Adrenal gland (tissue), 12 donors: Measurements from ENCODE around the gene APOA1. TPM values are rescaled to one million over a fixed set of nuclear protein-coding genes. Genes with fewer than 3 reads are reported as not detected.

Source experiments
- DNase-seq, 7 donors: peaks; one replicate each; pipeline ENCODE4 v3.0.0-alpha.2; 2019 to 2020
- H3K27ac ChIP-seq, 5 donors: fragments of 200-600 bp; sonication (generic) in 4 of 5; 1 replicate in 3 of 5; 2 replicates in 2 of 5; pipeline versions ENCODE4 v1.5.1 to v1.8.0; 2016 to 2020; ENCODE audit warnings: mild to moderate bottlenecking in 1 of 5
- H3K27me3 ChIP-seq: fragments of 200-600 bp; 2 replicates; pipeline ENCODE4 v1.8.0; 2021
- H3K36me3 ChIP-seq, 2 donors: fragments of 200-600 bp; replicated peaks in 1 of 2; 1 replicate in 1 of 2; 2 replicates in 1 of 2; pipeline versions ENCODE4 v1.5.1 to v1.8.0; 2018 to 2022
- H3K4me1 ChIP-seq, 2 donors: fragments of 200-600 bp; replicated peaks in 1 of 2; 1 replicate in 1 of 2; 2 replicates in 1 of 2; pipeline versions ENCODE4 v1.5.1 to v1.8.0; 2018 to 2021
- H3K4me3 ChIP-seq, 4 donors: fragments of 200-600 bp; sonication (generic) in 3 of 4; one replicate each; pipeline ENCODE4 v1.5.1; 2016 to 2018
- H3K9me3 ChIP-seq, 3 donors: fragments of 200-600 bp; sonication (generic) in 1 of 3; replicated peaks in 1 of 3; 1 replicate in 2 of 3; 2 replicates in 1 of 3; pipeline versions ENCODE4 v1.5.1 to v1.8.0; 2016 to 2021
- POLR2A ChIP-seq, 2 donors: fragments of 450-650 bp; IDR thresholded peaks; one replicate each; pipeline ENCODE4 v1.6.1; 2017; ENCODE audit warnings: antibody characterized with exemption in 2 of 2, mild to moderate bottlenecking in 2 of 2, moderate library complexity in 1 of 2
- WGBS, 4 donors: extraction: QIAGEN DNeasy Blood & Tissue Kit in 2 of 4; methylation state at CpG; one replicate each; pipeline versions ENCODE4 v1.1.5 to v1.1.7; 2013 to 2017; 5-methylcytosine and 5-hydroxymethylcytosine counted together
- intact Hi-C, 2 donors: fragments of 100-400 bp; cut with DNase I; formaldehyde crosslinking; loops; one replicate each; pipeline versions ENCODE4 v1.14.1 to v1.15.0; 2022 to 2023
- polyA plus RNA-seq, 3 donors: library from polyadenylated mRNA; stranded (reverse); fragments of 200-250 nt in 2 of 3; fragments of 350-450 nt in 1 of 3; fragmentation: Illumina TruSeq in 1 of 3; extraction: RNeasy Lipid Tissue Mini Kit (QIAGEN cat#74804) in 1 of 3; gene quantifications; one replicate each; pipeline ENCODE4 v1.2.3, GENCODE V29; 2013 to 2014
- total RNA-seq, 9 donors: library from RNA; depleted of rRNA in 4 of 9; stranded (reverse); fragments of >200 nt in 4 of 9; fragments of 120-200 nt in 1 of 9; fragmentation: NEBNext Ultra II Directional in 1 of 9; extraction: Animal tissue kit (Norgen Biotek cat#: 25700) in 1 of 9; gene quantifications; one replicate each; pipeline versions ENCODE4 v1.1.0 to v1.2.4, GENCODE V29; 2013 to 2023
- TF ChIP-seq, protein P1 (sequence below), 6 experiments: fragments of 450-650 bp in 4 of 6; fragments of 200-600 bp in 2 of 6; sonication (generic) in 1 of 6; IDR thresholded peaks; 1 replicate in 5 of 6; 2 replicates in 1 of 6; pipeline versions ENCODE4 v1.5.1 to v1.8.0; 2016 to 2021; ENCODE audit warnings: antibody characterized with exemption in 6 of 6, mild to moderate bottlenecking in 2 of 6, moderate library complexity in 1 of 6
- donor health status: healthy with polysubstance abuse.
- donor health status: Bipolar disorder and iron deficiency.
- donor health status: DM: yes; HTN: yes; CAD: no.
- donor health status: DM: no; HTN: no; CAD: no.
- donor health status: DM: no; HTN: no; CAD: no.
- donor health status: DM: yes; HTN: yes; CAD: no.

The APOA1 gene
- total and polyA plus RNA-seq, 12 donors = 0.28 to 691 (median 2.6) TPM; not detected in 4

- H3K4me1 ChIP-seq = no peaks in the 10 kb centered on the region
- H3K36me3 ChIP-seq = peaks cover 0 to 31% of the 10 kb centered on the region in 2 donors
- no peaks in the 10 kb centered on the region for H3K9me3 ChIP-seq
- H3K27ac ChIP-seq = no peak overlapping the region
- TF ChIP-seq POLR2A (IDR thresholded peaks at IDR 0.05) = no peak
- TF ChIP-seq, protein P1, sequence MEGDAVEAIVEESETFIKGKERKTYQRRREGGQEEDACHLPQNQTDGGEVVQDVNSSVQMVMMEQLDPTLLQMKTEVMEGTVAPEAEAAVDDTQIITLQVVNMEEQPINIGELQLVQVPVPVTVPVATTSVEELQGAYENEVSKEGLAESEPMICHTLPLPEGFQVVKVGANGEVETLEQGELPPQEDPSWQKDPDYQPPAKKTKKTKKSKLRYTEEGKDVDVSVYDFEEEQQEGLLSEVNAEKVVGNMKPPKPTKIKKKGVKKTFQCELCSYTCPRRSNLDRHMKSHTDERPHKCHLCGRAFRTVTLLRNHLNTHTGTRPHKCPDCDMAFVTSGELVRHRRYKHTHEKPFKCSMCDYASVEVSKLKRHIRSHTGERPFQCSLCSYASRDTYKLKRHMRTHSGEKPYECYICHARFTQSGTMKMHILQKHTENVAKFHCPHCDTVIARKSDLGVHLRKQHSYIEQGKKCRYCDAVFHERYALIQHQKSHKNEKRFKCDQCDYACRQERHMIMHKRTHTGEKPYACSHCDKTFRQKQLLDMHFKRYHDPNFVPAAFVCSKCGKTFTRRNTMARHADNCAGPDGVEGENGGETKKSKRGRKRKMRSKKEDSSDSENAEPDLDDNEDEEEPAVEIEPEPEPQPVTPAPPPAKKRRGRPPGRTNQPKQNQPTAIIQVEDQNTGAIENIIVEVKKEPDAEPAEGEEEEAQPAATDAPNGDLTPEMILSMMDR (IDR thresholded peaks at IDR 0.05) = no peak
- H3K27me3 ChIP-seq = no peaks in the 10 kb centered on the region
- no peak for DNase-seq
- 95 to 100% (median 97%) methylated on average over 4 of the region's 4 CpGs for WGBS, 4 donors
- intact Hi-C loops = no loop called here
- H3K4me3 ChIP-seq = no peak overlapping the region
These were observed 4.7 kb upstream of the APOA1 start for GRCh38 chr11:116842117-116842516.

- H3K36me3 ChIP-seq = peaks cover 0 to 18% of the 10 kb centered on the region in 2 donors
- H3K4me1 ChIP-seq = peaks cover under 1 to 7% of the 10 kb centered on the region in 2 donors
- no peaks in the 10 kb centered on the region for H3K27me3 ChIP-seq
- H3K27ac ChIP-seq = no peak overlapping the region
- DNase-seq = no peak
- WGBS, 4 donors = 70 to 92% (median 79%) methylated on average over 6 to 9 of the region's 9 CpGs
- no peak overlapping the region for H3K4me3 ChIP-seq
- H3K9me3 ChIP-seq = no peaks in the 10 kb centered on the region
- intact Hi-C loops = no loop called here
- no peak for TF ChIP-seq POLR2A (IDR thresholded peaks at IDR 0.05)
- TF ChIP-seq, protein P1 (IDR thresholded peaks at IDR 0.05) = no peak
These were observed 3.4 kb upstream of the APOA1 start for GRCh38 chr11:116840746-116841296.

- peaks cover 0 to 13% of the 10 kb centered on the region in 2 donors for H3K36me3 ChIP-seq
- no peak overlapping the region for H3K4me3 ChIP-seq
- H3K4me1 ChIP-seq = peaks cover 6 to 12% of the 10 kb centered on the region in 2 donors
- no peaks in the 10 kb centered on the region for H3K27me3 ChIP-seq
- no peaks in the 10 kb centered on the region for H3K9me3 ChIP-seq
- DNase-seq = no peak
- H3K27ac ChIP-seq = no peak overlapping the region
- 45 to 74% (median 53%) methylated on average over 4 to 6 of the region's 6 CpGs for WGBS, 4 donors
- TF ChIP-seq, protein P1 (IDR thresholded peaks at IDR 0.05) = no peak
- TF ChIP-seq POLR2A (IDR thresholded peaks at IDR 0.05) = no peak
- intact Hi-C loops = no loop called here
These were observed 2.9 kb upstream of the APOA1 start for GRCh38 chr11:116840224-116840745.

DNA sequence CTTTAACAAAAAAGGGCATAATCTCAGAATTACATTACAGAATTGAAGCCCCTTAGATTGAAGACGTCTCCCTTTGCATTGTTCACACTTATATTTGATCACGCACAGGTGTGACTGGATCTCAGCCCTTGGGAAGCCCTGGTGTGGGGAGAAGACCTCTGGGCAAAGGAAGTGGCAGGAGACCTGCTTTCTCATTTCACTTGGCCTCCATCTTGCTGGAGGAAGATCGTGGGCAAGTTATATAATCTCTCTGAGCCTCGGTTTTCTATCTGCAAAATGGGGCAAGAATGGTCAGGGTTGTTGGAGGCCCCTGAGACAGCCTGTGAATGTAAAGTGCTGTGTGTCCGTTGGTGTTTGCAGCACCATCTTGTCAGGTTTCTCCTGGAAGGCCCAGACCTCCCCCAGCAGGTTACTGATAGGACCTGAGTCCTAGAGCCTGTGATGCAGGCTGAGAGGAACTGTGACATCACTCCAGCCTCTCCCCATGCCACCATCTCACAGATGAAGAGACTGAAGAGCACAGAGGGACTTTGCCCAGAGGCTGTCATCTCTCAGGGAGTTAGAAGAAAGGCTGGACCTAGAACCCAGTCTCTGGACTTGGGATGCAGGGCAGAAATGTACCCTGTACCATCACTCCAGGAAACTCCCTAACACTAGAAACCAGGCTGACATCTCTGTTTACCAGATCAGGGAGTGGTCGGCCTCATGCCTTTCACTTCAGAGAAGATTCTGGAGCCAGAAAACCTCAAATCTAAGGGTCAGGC is 1.1 kb upstream of the APOA1 start:
- peaks cover 9 to 17% of the 10 kb centered on the region in 2 donors for H3K4me1 ChIP-seq
- H3K27ac ChIP-seq = no peak overlapping the region
- DNase-seq = no peak
- WGBS, 4 donors = 87 to 90% (median 88%) methylated on average over 6 of the region's 6 CpGs
- peaks cover 0 to under 1% of the 10 kb centered on the region in 2 donors for H3K36me3 ChIP-seq
- H3K27me3 ChIP-seq = no peaks in the 10 kb centered on the region
- H3K4me3 ChIP-seq = no peak overlapping the region
- TF ChIP-seq, protein P1 (IDR thresholded peaks at IDR 0.05) = no peak
- TF ChIP-seq POLR2A (IDR thresholded peaks at IDR 0.05) = no peak
- no peaks in the 10 kb centered on the region for H3K9me3 ChIP-seq
- intact Hi-C loops = loop anchor here in 1 of 2 donors (5.0 kb wide), 1 partner anchor 46 kb away; the partner anchor contains the start of gene APOA5
